Measurements from ENCODE around the gene AP3D1.

Gene AP3D1

GRCh38 chr19:2061495-2062388, 89.6 kb downstream of the AP3D1 start:
- DNase-seq (ENCODE audit: low spot score), result peak; percentile 98

- DNase-seq (ENCODE audit: low spot score), result no peak
Measured at GRCh38 chr19:2060884-2061494, 90.4 kb downstream of the AP3D1 start.

- DNase-seq (ENCODE audit: low spot score), result peak; percentile 75
Measured at GRCh38 chr19:2059422-2060201, 91.8 kb downstream of the AP3D1 start.

GRCh38 chr19:2058570-2059421, 92.6 kb downstream of the AP3D1 start:
- DNase-seq (ENCODE audit: low spot score), result no peak

GRCh38 chr19:2057484-2058469, 93.6 kb downstream of the AP3D1 start:
- DNase-seq (ENCODE audit: low spot score), result no peak

- DNase-seq (ENCODE audit: low spot score), result no peak
Measured at GRCh38 chr19:2056837-2057192, 94.6 kb downstream of the AP3D1 start.

- DNase-seq (ENCODE audit: low spot score), result no peak
Measured at GRCh38 chr19:2055931-2056836, 95.2 kb downstream of the AP3D1 start.

GRCh38 chr19:2054763-2055162, 96.6 kb downstream of the AP3D1 start:
- no peak for DNase-seq (ENCODE audit: low spot score)

GRCh38 chr19:2053601-2054389, 97.6 kb downstream of the AP3D1 start:
- no peak for DNase-seq (ENCODE audit: low spot score)

- DNase-seq (ENCODE audit: low spot score), result no peak
Measured at GRCh38 chr19:2051773-2052704, 99.3 kb downstream of the AP3D1 start.

- peak; percentile 89 for DNase-seq (ENCODE audit: low spot score)
Measured at GRCh38 chr19:2050991-2051772, 100.2 kb downstream of the AP3D1 start, which contains the start of gene MKNK2. TSS of gene MKNK2 (minus strand) at chr19:2051244. CDS start at chr19:2050851, 393 bp downstream.
